NB4 (cell line): ENCODE data around the gene TRAPPC6A.

Experiments
- CTCF ChIP-seq: IDR thresholded peaks from one replicate; pipeline ENCODE4 v1.5.1; 2012; ENCODE audit warnings: low read depth, low read length
- MAX ChIP-seq: IDR thresholded peaks from 2 replicates; pipeline ENCODE4 v1.6.1; 2011; ENCODE audit warnings: low read depth, low read length
- POLR2A ChIP-seq: IDR thresholded peaks from 2 replicates; pipeline ENCODE4 v1.6.1; 2011; ENCODE audit warnings: mild to moderate bottlenecking; ENCODE audit not compliant: insufficient read length; ENCODE audit errors: extremely low read depth

- TF ChIP-seq CTCF: no peak
- TF ChIP-seq POLR2A: no peak
- TF ChIP-seq MAX: no peak
Measured at GRCh38 chr19:45125360-45125759, 52.7 kb downstream of the TRAPPC6A start.
